HL-60 (cell line): ENCODE measurements around the gene SLC13A1.

ENCODE experiments used
- DNase-seq, 2 experiments: peaks; one replicate each; pipeline ENCODE4 v3.0.0-alpha.2; 2010 to 2020; ENCODE audit warnings: low read depth in 1 of 2, low spot score in 1 of 2
- H3K27ac ChIP-seq: fragments of 250-450 bp; sonication (Bioruptor Pico); replicated peaks from 2 replicates; pipeline ENCODE4 v1.5.1; 2020; ENCODE audit warnings: mild to moderate bottlenecking, moderate library complexity
- H3K27me3 ChIP-seq: fragments of 250-450 bp; sonication (Bioruptor Pico); 2 replicates; pipeline ENCODE4 v1.5.1; 2021; ENCODE audit warnings: mild to moderate bottlenecking, moderate library complexity; ENCODE audit not compliant: insufficient read depth, poor library complexity, severe bottlenecking
- H3K4me3 ChIP-seq: replicated peaks from 2 replicates; pipeline ENCODE4 v1.5.1; 2011; ENCODE audit warnings: mild to moderate bottlenecking, control low read depth, low read length; ENCODE audit not compliant: insufficient read depth
- CTCF ChIP-seq: IDR thresholded peaks from one replicate; pipeline ENCODE4 v1.5.1; 2011; ENCODE audit warnings: low read length, control low read depth, inconsistent platforms; ENCODE audit not compliant: insufficient read depth
- GABPA ChIP-seq: IDR thresholded peaks from 2 replicates; pipeline ENCODE4 v1.6.1; 2012; ENCODE audit warnings: low read depth
- POLR2AphosphoS5 ChIP-seq: IDR thresholded peaks from 2 replicates; pipeline ENCODE4 v1.6.1; 2012; ENCODE audit warnings: low read depth
- REST ChIP-seq: IDR thresholded peaks from 2 replicates; pipeline ENCODE4 v1.6.1; 2012; ENCODE audit warnings: low read depth; ENCODE audit not compliant: insufficient replicate concordance
- SPI1 ChIP-seq: IDR thresholded peaks from 2 replicates; pipeline ENCODE4 v1.6.1; 2012; ENCODE audit warnings: low read depth, mild to moderate bottlenecking, borderline replicate concordance
- long read RNA-seq: library from polyadenylated mRNA; unstranded; transcript quantifications from one replicate; pipeline ENCODE4 v2.0.0, GENCODE V29; 2020

Gene SLC13A1
- long read RNA-seq, partial matches to known transcripts = 0 of 1 reads
- long read RNA-seq, other reads (novel, unspliced or antisense) = 1 of 1 reads

GRCh38 chr7:123199883-123200282 is at the start of gene SLC13A1:
SLC13A1 (minus strand) TSS chr7:123199969; CDS start chr7:123199946, 23 bp downstream.
- DNase-seq = no peak
- Histone ChIP-seq H3K4me3 (no peak within 1 kb of the TSS), H3K27ac (no peak within 1 kb of the TSS), H3K27me3 (no peaks in the 10 kb centered on the region)
- TF ChIP-seq POLR2AphosphoS5 (no peak), GABPA (no peak)

GRCh38 chr7:123244768-123245167 is 45.0 kb upstream of the SLC13A1 start:
- Histone ChIP-seq H3K4me3 (no peak overlapping the region), H3K27me3 (no peaks in the 10 kb centered on the region), H3K27ac (no peak overlapping the region)
- no peak for DNase-seq
- TF ChIP-seq REST (no peak), POLR2AphosphoS5 (no peak), CTCF (no peak), GABPA (no peak), SPI1 (no peak)

- Histone ChIP-seq H3K27me3 (no peaks in the 10 kb centered on the region), H3K27ac (no peak overlapping the region), H3K4me3 (no peak overlapping the region)
- TF ChIP-seq REST (no peak), POLR2AphosphoS5 (no peak), GABPA (no peak), CTCF (no peak), SPI1 (no peak)
- no peak for DNase-seq
Observed at GRCh38 chr7:123242467-123243092, 42.8 kb upstream of the SLC13A1 start.

GRCh38 chr7:123241809-123242208 is 42.0 kb upstream of the SLC13A1 start:
- DNase-seq = no peak
- no peak overlapping the region for H3K4me3 ChIP-seq
- TF ChIP-seq REST (no peak), CTCF (no peak), POLR2AphosphoS5 (no peak), GABPA (no peak), SPI1 (no peak)
- H3K27ac ChIP-seq = no peak overlapping the region
- H3K27me3 ChIP-seq = no peaks in the 10 kb centered on the region
